C4-2B (cell line): Measurements from ENCODE around the gene LANCL3.
"Not testable (repeated sequence)": the region's sequence is repeated elsewhere in the genome, so short reads cannot be mapped to it uniquely, and the experiment has no call there.

Experiments used
- H3K27ac ChIP-seq: fragments of 450-650 bp; 2 replicates; pipeline ENCODE4 v1.5.1; 2017
- ZFX ChIP-seq: fragments of 450-650 bp; IDR thresholded peaks from 2 replicates; pipeline ENCODE4 v1.6.1; 2017
- TF ChIP-seq, protein P1 (sequence below): fragments of 450-650 bp; conservative IDR thresholded peaks from 2 replicates; pipeline ENCODE4 v1.5.1; 2017; ENCODE audit warnings: mild to moderate bottlenecking

The LANCL3 gene

DNA sequence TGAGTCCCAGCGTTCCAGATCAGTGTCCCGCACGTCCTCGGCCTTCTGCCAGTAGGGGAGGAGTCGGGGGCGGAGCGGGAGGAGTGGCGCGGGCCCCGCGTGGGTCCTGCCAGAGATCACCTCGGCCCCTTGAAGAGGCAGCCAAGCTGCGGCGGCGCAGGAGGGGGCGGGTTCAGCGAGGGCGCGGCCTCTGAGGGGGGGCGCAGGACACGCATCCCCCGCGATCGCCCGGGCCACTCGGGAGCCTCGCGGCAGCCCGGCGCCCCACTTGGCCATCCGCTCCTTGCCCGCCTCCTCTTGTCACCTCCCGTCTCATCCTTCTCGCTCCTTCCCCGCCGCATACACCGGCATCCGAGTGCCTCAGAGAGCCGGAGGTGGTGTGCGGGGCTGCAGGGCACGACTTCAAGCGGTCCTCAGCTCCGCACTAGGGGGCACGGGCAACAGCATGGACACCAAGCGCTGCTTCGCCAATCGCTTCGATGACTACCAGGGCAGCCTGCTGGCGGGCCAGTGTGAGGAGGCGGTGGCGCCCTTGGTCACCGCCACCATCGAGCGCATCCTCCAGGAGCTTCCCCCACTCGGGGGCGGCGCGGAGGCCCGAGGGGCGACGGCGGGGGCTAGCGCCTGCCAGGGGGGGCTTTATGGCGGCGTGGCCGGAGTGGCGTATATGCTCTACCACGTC lies at the start of gene LANCL3:
Gene LANCL3 (plus strand): TSS at position 236 of the 682 bp plus-strand sequence. CDS start 210 bp downstream, at position 446.
- not testable (repeated sequence) for H3K27ac ChIP-seq

GRCh38 chrX:37523673-37524072 lies 47.8 kb upstream of the LANCL3 start:
- not testable (repeated sequence) for H3K27ac ChIP-seq

GRCh38 chrX:37541991-37542390 lies 29.5 kb upstream of the LANCL3 start:
- H3K27ac ChIP-seq, result no peak overlapping the region
- TF ChIP-seq, protein P1, sequence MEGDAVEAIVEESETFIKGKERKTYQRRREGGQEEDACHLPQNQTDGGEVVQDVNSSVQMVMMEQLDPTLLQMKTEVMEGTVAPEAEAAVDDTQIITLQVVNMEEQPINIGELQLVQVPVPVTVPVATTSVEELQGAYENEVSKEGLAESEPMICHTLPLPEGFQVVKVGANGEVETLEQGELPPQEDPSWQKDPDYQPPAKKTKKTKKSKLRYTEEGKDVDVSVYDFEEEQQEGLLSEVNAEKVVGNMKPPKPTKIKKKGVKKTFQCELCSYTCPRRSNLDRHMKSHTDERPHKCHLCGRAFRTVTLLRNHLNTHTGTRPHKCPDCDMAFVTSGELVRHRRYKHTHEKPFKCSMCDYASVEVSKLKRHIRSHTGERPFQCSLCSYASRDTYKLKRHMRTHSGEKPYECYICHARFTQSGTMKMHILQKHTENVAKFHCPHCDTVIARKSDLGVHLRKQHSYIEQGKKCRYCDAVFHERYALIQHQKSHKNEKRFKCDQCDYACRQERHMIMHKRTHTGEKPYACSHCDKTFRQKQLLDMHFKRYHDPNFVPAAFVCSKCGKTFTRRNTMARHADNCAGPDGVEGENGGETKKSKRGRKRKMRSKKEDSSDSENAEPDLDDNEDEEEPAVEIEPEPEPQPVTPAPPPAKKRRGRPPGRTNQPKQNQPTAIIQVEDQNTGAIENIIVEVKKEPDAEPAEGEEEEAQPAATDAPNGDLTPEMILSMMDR, result no peak
- TF ChIP-seq ZFX, result no peak

DNA sequence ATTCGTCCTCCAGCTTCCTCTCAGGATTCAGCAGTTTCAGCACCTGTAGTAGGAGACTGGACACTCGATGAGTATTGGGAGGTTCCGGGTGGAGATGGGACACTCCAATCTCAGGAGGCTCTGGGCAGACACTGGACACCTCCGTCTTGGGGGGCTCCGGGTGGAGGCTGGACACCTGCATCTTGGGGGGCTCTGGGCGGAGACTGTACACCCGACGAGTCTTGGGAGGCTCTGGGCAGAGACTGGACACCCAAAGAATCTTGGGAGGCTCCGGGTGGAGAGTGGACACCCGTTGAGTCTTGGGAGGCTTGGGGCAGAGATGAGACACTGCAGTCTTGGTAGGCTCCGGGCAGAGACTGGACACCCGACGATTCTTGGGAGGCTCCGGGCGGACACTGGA lies 28.7 kb upstream of the LANCL3 start:
- H3K27ac ChIP-seq, result no peak overlapping the region
- TF ChIP-seq, protein P1, result no peak
- no peak for TF ChIP-seq ZFX

DNA sequence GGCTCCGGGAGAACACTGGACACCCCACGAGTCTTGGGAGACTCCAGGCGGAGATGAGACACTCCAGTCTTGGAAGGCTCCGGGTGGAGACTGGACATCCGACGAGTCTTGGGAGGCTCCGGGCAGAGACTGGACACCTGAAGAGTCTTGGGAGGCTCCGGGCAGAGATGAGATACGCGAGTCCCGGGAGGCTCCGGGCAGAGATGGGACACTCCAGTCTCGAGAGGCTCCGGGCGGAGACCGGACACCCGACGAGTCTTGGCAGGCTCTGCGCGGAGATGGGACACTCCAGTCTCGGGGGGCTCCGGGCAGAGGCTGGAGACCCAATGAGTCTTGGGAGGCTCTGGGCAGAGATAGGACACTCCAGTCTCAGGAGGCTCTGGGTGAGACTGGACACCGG lies 28.1 kb upstream of the LANCL3 start:
- TF ChIP-seq ZFX, result no peak
- TF ChIP-seq, protein P1, result no peak
- no peak overlapping the region for H3K27ac ChIP-seq

- not testable (repeated sequence) for H3K27ac ChIP-seq
Observed at GRCh38 chrX:37544531-37544930, 26.9 kb upstream of the LANCL3 start.

DNA sequence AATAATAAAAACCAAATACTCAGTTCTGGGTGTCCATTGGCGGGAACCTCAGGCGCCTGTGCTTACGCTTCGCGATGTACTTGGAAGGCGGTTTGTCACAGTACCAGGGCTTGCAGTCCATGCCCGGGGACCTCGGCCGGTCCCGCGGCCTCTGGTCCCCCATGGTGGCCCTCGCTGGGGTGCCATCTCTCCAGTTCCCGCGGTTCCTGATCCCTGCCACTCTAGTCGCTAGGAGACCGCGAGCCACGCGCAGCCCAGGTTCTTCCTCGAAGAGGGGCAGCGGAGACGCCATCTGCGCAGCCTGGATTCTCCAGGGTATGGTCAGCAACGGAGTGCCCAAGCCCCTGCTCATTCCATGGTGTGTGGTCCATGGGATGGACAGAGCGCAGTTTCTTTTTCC lies 26.4 kb upstream of the LANCL3 start:
- TF ChIP-seq, protein P1, result no peak
- TF ChIP-seq ZFX, result no peak
- H3K27ac ChIP-seq, result no peak overlapping the region

GRCh38 chrX:37549619-37550018 lies 21.8 kb upstream of the LANCL3 start:
- H3K27ac ChIP-seq, result not testable (repeated sequence)

- TF ChIP-seq, protein P1, result no peak
- TF ChIP-seq ZFX, result no peak
- H3K27ac ChIP-seq, result no peak overlapping the region
Observed at GRCh38 chrX:37553476-37553875, 18.0 kb upstream of the LANCL3 start.

GRCh38 chrX:37565254-37565653 lies 6.2 kb upstream of the LANCL3 start:
- not testable (repeated sequence) for H3K27ac ChIP-seq

GRCh38 chrX:37570349-37570748 lies 1.1 kb upstream of the LANCL3 start:
- not testable (repeated sequence) for H3K27ac ChIP-seq
